ENCODE measurements around the gene ERC1. TPM values are rescaled to one million over a fixed set of nuclear protein-coding genes. Genes with fewer than 3 reads are reported as not detected.
A peak's percentile ranks its signal among the peaks of the same experiment; 100 is the strongest.

The ERC1 gene
- total and polyA plus RNA-seq, 3 experiments from 2014 or later = 11.0 to 24.2 (median 22.6) TPM

DNA sequence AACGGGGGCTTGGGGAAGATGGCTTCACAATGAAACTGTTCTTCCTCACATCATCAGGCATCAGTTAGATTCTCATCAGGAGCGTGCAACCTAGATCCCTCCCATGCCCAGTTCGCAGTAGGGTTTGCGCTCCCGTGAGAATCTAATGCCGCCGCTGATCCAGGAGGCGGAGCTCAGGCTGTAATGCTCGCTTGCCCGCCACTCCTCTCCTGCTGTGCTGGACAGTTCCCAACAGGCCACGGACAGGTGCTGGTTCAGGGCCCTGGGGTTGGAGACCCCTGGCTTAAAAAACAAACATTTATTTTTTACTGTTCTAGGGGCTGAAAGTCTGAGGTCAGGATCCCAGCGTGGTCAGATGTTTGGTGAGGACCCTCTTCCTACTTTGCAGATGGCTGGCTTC is 422.9 kb downstream of the ERC1 start:
- H3K36me3 ChIP-seq (ENCODE audit: insufficient read depth, low read length) = no peaks in the 10 kb centered on the region
- no peak for DNase-seq
- Mint-ChIP-seq H3K9me3 (peaks cover 0 to under 1% (median 0%) of the 10 kb centered on the region in 5 donors), H3K36me3 (peaks cover 27 to 51% (median 27%) of the 10 kb centered on the region in 3 donors), H3K4me3 (no peak overlapping the region), H3K27me3 (peaks cover 0 to 1% of the 10 kb centered on the region in 2 donors), H3K27ac (no peak overlapping the region), H3K4me1 (peaks cover 0 to 1% (median 0%) of the 10 kb centered on the region in 3 donors)
- no peaks in the 10 kb centered on the region for H3K4me1 ChIP-seq (ENCODE audit: insufficient read depth, low read length)
- no peaks in the 10 kb centered on the region for H3K27me3 ChIP-seq (ENCODE audit: insufficient read depth, low read length, poor library complexity, severe bottlenecking)
- no peak overlapping the region for H3K4me3 ChIP-seq (ENCODE audit: low read length)
- no peak overlapping the region for H3K27ac ChIP-seq (ENCODE audit: low read depth, low read length)
- no peaks in the 10 kb centered on the region for H3K9me3 ChIP-seq (ENCODE audit: low read length)
- POLR2A ChIA-PET = no interaction called here
- CTCF ChIA-PET = no interaction called here

DNA sequence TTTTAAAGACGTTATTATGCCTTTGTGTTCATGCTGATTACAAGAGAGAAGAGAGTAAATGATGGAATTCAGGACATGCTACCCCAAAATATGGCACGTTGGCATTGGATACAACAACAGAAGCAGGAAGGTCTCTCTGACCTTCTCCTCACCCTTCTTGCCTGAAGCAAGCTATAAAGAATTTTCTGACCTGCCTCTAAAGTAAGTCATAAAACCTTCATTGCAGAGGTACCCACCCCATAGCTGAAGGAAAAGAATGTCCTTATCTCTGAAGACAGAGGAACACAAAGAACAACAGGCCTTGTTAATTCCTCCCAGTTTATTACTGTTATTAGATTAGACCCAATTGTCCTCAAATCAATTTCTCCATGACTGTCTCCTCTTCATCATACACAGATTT is 427.1 kb downstream of the ERC1 start:
- Histone ChIP-seq H3K4me1 (ENCODE audit: insufficient read depth, low read length) (no peaks in the 10 kb centered on the region), H3K27me3 (ENCODE audit: insufficient read depth, low read length, poor library complexity, severe bottlenecking) (no peaks in the 10 kb centered on the region), H3K27ac (ENCODE audit: low read depth, low read length) (no peak overlapping the region), H3K4me3 (ENCODE audit: low read length) (no peak overlapping the region), H3K36me3 (ENCODE audit: insufficient read depth, low read length) (no peaks in the 10 kb centered on the region), H3K9me3 (ENCODE audit: low read length) (no peaks in the 10 kb centered on the region)
- ChIA-PET POLR2A (no interaction called here), CTCF (no interaction called here)
- no peak for DNase-seq
- H3K36me3 Mint-ChIP-seq = peaks cover 23 to 39% (median 35%) of the 10 kb centered on the region in 3 donors
- no peaks in the 10 kb centered on the region for H3K27me3 Mint-ChIP-seq
- no peak overlapping the region for H3K27ac Mint-ChIP-seq
- peaks cover 2 to 9% (median 8%) of the 10 kb centered on the region in 3 donors for H3K4me1 Mint-ChIP-seq
- H3K4me3 Mint-ChIP-seq = no peak overlapping the region
- H3K9me3 Mint-ChIP-seq = peaks cover 11 to 22% (median 16%) of the 10 kb centered on the region in 5 donors

GRCh38 chr12:1419849-1420371 is 428.9 kb downstream of the ERC1 start:
- ChIA-PET CTCF (no interaction called here), POLR2A (no interaction called here)
- no peaks in the 10 kb centered on the region for H3K9me3 ChIP-seq (ENCODE audit: low read length)
- Mint-ChIP-seq H3K4me3 (no peak overlapping the region), H3K9me3 (peaks cover 11 to 23% (median 16%) of the 10 kb centered on the region in 5 donors), H3K36me3 (peaks cover 19 to 41% (median 28%) of the 10 kb centered on the region in 3 donors), H3K27ac (no peak overlapping the region), H3K27me3 (no peaks in the 10 kb centered on the region), H3K4me1 (peaks cover 4 to 16% (median 9%) of the 10 kb centered on the region in 3 donors)
- H3K4me1 ChIP-seq (ENCODE audit: insufficient read depth, low read length) = no peaks in the 10 kb centered on the region
- H3K4me3 ChIP-seq (ENCODE audit: low read length) = no peak overlapping the region
- no peak for DNase-seq
- H3K27ac ChIP-seq (ENCODE audit: low read depth, low read length) = no peak overlapping the region
- H3K36me3 ChIP-seq (ENCODE audit: insufficient read depth, low read length) = no peaks in the 10 kb centered on the region
- H3K27me3 ChIP-seq (ENCODE audit: insufficient read depth, low read length, poor library complexity, severe bottlenecking) = no peaks in the 10 kb centered on the region

GRCh38 chr12:1421091-1421846 is 430.2 kb downstream of the ERC1 start:
- no peak for DNase-seq
- CTCF ChIA-PET = no interaction called here
- peak overlapping the region in 1 of 7 donors; percentile 9 for H3K4me3 Mint-ChIP-seq
- peaks cover 17 to 37% (median 25%) of the 10 kb centered on the region in 3 donors for H3K36me3 Mint-ChIP-seq
- H3K4me1 Mint-ChIP-seq = peaks cover 4 to 16% (median 9%) of the 10 kb centered on the region in 3 donors
- no peaks in the 10 kb centered on the region for H3K4me1 ChIP-seq (ENCODE audit: insufficient read depth, low read length)
- peaks cover 0 to 1% of the 10 kb centered on the region in 2 donors for H3K27me3 Mint-ChIP-seq
- POLR2A ChIA-PET = no interaction called here
- H3K9me3 Mint-ChIP-seq = peaks cover 11 to 23% (median 16%) of the 10 kb centered on the region in 5 donors
- H3K27me3 ChIP-seq (ENCODE audit: insufficient read depth, low read length, poor library complexity, severe bottlenecking) = no peaks in the 10 kb centered on the region
- H3K4me3 ChIP-seq (ENCODE audit: low read length) = no peak overlapping the region
- no peak overlapping the region for H3K27ac ChIP-seq (ENCODE audit: low read depth, low read length)
- no peaks in the 10 kb centered on the region for H3K36me3 ChIP-seq (ENCODE audit: insufficient read depth, low read length)
- no peak overlapping the region for H3K27ac Mint-ChIP-seq
- H3K9me3 ChIP-seq (ENCODE audit: low read length) = no peaks in the 10 kb centered on the region

- no peak for DNase-seq
- H3K4me3 Mint-ChIP-seq = peak overlapping the region in 1 of 7 donors; percentile 17
- H3K36me3 ChIP-seq (ENCODE audit: insufficient read depth, low read length) = no peaks in the 10 kb centered on the region
- ChIA-PET CTCF (no interaction called here), POLR2A (no interaction called here)
- H3K4me1 Mint-ChIP-seq = peaks cover 4 to 16% (median 9%) of the 10 kb centered on the region in 3 donors
- H3K27me3 Mint-ChIP-seq = peaks cover 0 to 1% of the 10 kb centered on the region in 2 donors
- H3K36me3 Mint-ChIP-seq = peaks cover 12 to 37% (median 24%) of the 10 kb centered on the region in 3 donors
- H3K27me3 ChIP-seq (ENCODE audit: insufficient read depth, low read length, poor library complexity, severe bottlenecking) = no peaks in the 10 kb centered on the region
- H3K27ac Mint-ChIP-seq = peak overlapping the region in 3 of 8 donors; percentile 1 to 64 (median 13)
- peaks cover 11 to 23% (median 16%) of the 10 kb centered on the region in 5 donors for H3K9me3 Mint-ChIP-seq
- H3K4me1 ChIP-seq (ENCODE audit: insufficient read depth, low read length) = no peaks in the 10 kb centered on the region
- no peaks in the 10 kb centered on the region for H3K9me3 ChIP-seq (ENCODE audit: low read length)
- no peak overlapping the region for H3K4me3 ChIP-seq (ENCODE audit: low read length)
- no peak overlapping the region for H3K27ac ChIP-seq (ENCODE audit: low read depth, low read length)
Measured at GRCh38 chr12:1422604-1423315, 431.7 kb downstream of the ERC1 start.

DNA sequence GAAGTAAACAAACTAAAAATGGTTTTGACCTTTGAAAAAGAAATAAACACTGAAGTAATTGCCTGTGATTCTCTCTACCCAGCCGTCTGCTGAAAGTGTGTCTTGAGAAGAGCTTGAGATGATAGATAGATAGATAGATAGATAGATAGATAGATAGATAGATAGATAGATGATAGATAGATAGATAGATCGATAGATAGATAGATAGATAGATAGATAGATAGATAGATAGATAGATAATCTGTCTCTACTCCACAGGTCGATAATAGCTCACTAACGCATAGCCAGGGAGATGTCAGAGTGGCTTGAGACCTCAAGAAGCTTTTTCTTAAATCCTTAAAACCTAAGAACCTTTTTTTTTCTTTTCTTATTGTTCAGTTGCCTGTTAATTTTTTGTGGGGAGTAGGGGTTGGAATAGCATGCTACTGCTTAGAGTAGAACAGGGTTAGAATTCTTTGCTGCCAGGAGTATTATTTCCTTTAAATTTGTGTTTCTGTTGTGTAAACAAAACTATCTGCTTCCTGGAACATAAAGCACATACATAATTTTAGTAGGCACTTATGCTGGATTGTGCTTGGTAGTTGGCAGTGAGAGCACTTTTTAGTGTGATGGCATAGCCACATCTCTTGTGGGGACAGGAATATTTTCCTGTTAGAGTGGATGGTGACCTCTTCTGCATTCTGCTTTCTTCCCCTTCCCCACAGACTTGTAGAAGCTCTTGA is 433.8 kb downstream of the ERC1 start:
- Mint-ChIP-seq H3K27me3 (peaks cover 0 to 1% of the 10 kb centered on the region in 2 donors), H3K36me3 (peaks cover 7 to 23% (median 9%) of the 10 kb centered on the region in 3 donors), H3K9me3 (peaks cover 9 to 23% (median 12%) of the 10 kb centered on the region in 5 donors), H3K27ac (peak overlapping the region in 4 of 8 donors; percentile 0 to 66 (median 46)), H3K4me3 (no peak overlapping the region), H3K4me1 (peaks cover 4 to 16% (median 9%) of the 10 kb centered on the region in 3 donors)
- Histone ChIP-seq H3K9me3 (ENCODE audit: low read length) (no peaks in the 10 kb centered on the region), H3K27ac (ENCODE audit: low read depth, low read length) (no peak overlapping the region), H3K4me3 (ENCODE audit: low read length) (no peak overlapping the region), H3K36me3 (ENCODE audit: insufficient read depth, low read length) (no peaks in the 10 kb centered on the region), H3K27me3 (ENCODE audit: insufficient read depth, low read length, poor library complexity, severe bottlenecking) (no peaks in the 10 kb centered on the region), H3K4me1 (ENCODE audit: insufficient read depth, low read length) (no peaks in the 10 kb centered on the region)
- ChIA-PET POLR2A (no interaction called here), CTCF (interaction anchor here (1.0 to 1.2 kb wide), 2 partner anchors 10 to 48 kb away, joined by 3 to 4 read pairs; no protein-coding TSS in a partner anchor)
- DNase-seq = no peak

DNA sequence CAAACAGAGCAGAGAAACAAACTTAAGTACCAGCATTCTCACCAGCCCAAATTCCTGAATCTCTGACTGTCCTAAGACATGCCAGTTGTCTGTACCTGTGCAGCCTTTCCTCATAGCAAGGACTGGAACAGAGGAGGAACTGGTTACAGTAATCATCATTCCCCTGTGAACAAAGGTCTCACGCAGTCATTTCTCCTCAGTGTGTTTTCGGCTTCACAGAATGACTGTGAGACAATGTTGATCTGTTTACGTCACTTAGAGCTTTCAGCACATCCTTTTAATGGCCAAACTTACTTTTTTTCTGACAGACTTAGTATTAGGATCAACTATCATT is 434.3 kb downstream of the ERC1 start:
- Histone ChIP-seq H3K9me3 (ENCODE audit: low read length) (no peaks in the 10 kb centered on the region), H3K27me3 (ENCODE audit: insufficient read depth, low read length, poor library complexity, severe bottlenecking) (no peaks in the 10 kb centered on the region), H3K36me3 (ENCODE audit: insufficient read depth, low read length) (no peaks in the 10 kb centered on the region), H3K27ac (ENCODE audit: low read depth, low read length) (no peak overlapping the region), H3K4me3 (ENCODE audit: low read length) (no peak overlapping the region), H3K4me1 (ENCODE audit: insufficient read depth, low read length) (no peaks in the 10 kb centered on the region)
- peaks cover 6 to 22% (median 12%) of the 10 kb centered on the region in 5 donors for H3K9me3 Mint-ChIP-seq
- H3K36me3 Mint-ChIP-seq = peaks cover 7 to 23% (median 7%) of the 10 kb centered on the region in 3 donors
- CTCF ChIA-PET = interaction anchor here (1.0 kb wide), 1 partner anchor 48 kb away, joined by 4 read pairs; no protein-coding TSS in a partner anchor
- DNase-seq = no peak
- H3K4me1 Mint-ChIP-seq = peaks cover 4 to 16% (median 9%) of the 10 kb centered on the region in 3 donors
- H3K4me3 Mint-ChIP-seq = no peak overlapping the region
- H3K27me3 Mint-ChIP-seq = peaks cover 0 to 1% of the 10 kb centered on the region in 2 donors
- POLR2A ChIA-PET = no interaction called here
- H3K27ac Mint-ChIP-seq = peak overlapping the region in 1 of 8 donors; percentile 66

Data from CD8-positive, alpha-beta memory T cell (primary cell).